K562 (cell line): Measurements from ENCODE around the gene PIERCE2. TPM values are rescaled to one million over a fixed set of nuclear protein-coding genes. Genes with fewer than 3 reads are reported as not detected.

Source experiments
- ATF1 ChIP-seq, 2 experiments: fragments of 450-650 bp in 1 of 2; IDR thresholded peaks; 2 replicates each; pipeline ENCODE4 v1.6.1; 2016; ENCODE audit warnings: missing compliant biosample characterization in 1 of 2, missing genetic modification characterization in 1 of 2
- CCAR2 ChIP-seq: fragments of 200-400 bp; formaldehyde crosslinking; IDR thresholded peaks from 2 replicates; pipeline ENCODE4 v1.6.1; 2017; ENCODE audit warnings: mild to moderate bottlenecking, low read depth, low read length
- KAT2B ChIP-seq: IDR thresholded peaks from one replicate; pipeline ENCODE4 v1.6.1; 2012; ENCODE audit warnings: low read depth, mild to moderate bottlenecking, control low read depth, inconsistent platforms, low read length, moderate library complexity
- NCOA1 ChIP-seq: fragments of 450-650 bp; IDR thresholded peaks from 2 replicates; pipeline ENCODE4 v1.6.1; 2016; ENCODE audit warnings: low read depth
- NFRKB ChIP-seq: fragments of 450-650 bp; IDR thresholded peaks from 2 replicates; pipeline ENCODE4 v1.6.1; 2016; ENCODE audit warnings: low read depth
- NR3C1 ChIP-seq: sonication (generic); formaldehyde crosslinking; IDR thresholded peaks from 2 replicates; pipeline ENCODE4 v1.8.1; 2022; ENCODE audit warnings: missing genetic modification reagents
- POLR2G ChIP-seq: fragments of 200-400 bp; formaldehyde crosslinking; IDR thresholded peaks from 2 replicates; pipeline ENCODE4 v1.6.1; 2017; ENCODE audit warnings: low read depth, mild to moderate bottlenecking, antibody characterized with exemption, low read length, moderate library complexity
- RAD21 ChIP-seq, 2 experiments: fragments of 250-450 bp in 1 of 2; fragments of 450-650 bp in 1 of 2; sonication (Bioruptor Pico) in 1 of 2; formaldehyde crosslinking in 1 of 2; IDR thresholded peaks in 1 of 2; conservative IDR thresholded peaks in 1 of 2; 2 replicates each; pipeline versions ENCODE4 v1.4.0 to v1.8.0; 2020 to 2022; ENCODE audit warnings: mild to moderate bottlenecking in 2 of 2, moderate library complexity in 1 of 2
- RNF2 ChIP-seq: sonication (generic); IDR thresholded peaks from 2 replicates; pipeline ENCODE4 v1.6.1; 2016
- SREBF1 ChIP-seq: fragments of 150-350 bp; IDR thresholded peaks from 2 replicates; pipeline ENCODE4 v1.6.1; 2014; ENCODE audit warnings: antibody characterized with exemption, low read depth, low read length, borderline replicate concordance
- ZFP1 ChIP-seq: fragments of 450-650 bp; formaldehyde crosslinking; IDR thresholded peaks from 2 replicates; pipeline ENCODE4 v1.4.0; 2020; ENCODE audit warnings: mild to moderate bottlenecking, mixed read lengths
- ZSCAN29 ChIP-seq: fragments of 450-650 bp; IDR thresholded peaks from 2 replicates; pipeline ENCODE4 v1.6.1; 2017
- polyA plus RNA-seq, 8 experiments: library from polyadenylated mRNA; depleted of rRNA in 4 of 8; stranded (reverse) in 5 of 8; unstranded in 3 of 8; fragments of >200 nt; fragmentation: Nextera tagmentation in 2 of 8; fragmentation: Illumina TruSeq in 1 of 8; extraction: Ambion mirVana in 2 of 8; extraction: Trizol in 1 of 8; gene quantifications; 2 replicates each; pipeline versions ENCODE4 v1.2.1 to v1.2.3, GENCODE V29; 2011 to 2014; ENCODE audit warnings: inconsistent platforms in 1 of 8, missing spikeins in 1 of 8
- total RNA-seq, 7 experiments: library from RNA; depleted of rRNA in 6 of 7; stranded (reverse); fragments of >200 nt in 6 of 7; fragmentation: Illumina TruSeq in 2 of 7; extraction: Trizol in 2 of 7; gene quantifications; 2 replicates each; pipeline versions ENCODE4 v1.2.1 to v1.2.3, GENCODE V29; 2011 to 2021; ENCODE audit warnings: low replicate concordance in 1 of 7
- TF ChIP-seq, protein P1 (sequence below): fragments of 450-650 bp; IDR thresholded peaks from 2 replicates; pipeline ENCODE4 v1.6.1; 2016; ENCODE audit warnings: mild to moderate bottlenecking
- TF ChIP-seq, protein P2 (sequence below), 2 experiments: fragments of 450-650 bp; formaldehyde crosslinking in 1 of 2; IDR thresholded peaks; 2 replicates each; pipeline versions ENCODE4 v1.4.0 to v1.6.1; 2014 to 2020; ENCODE audit warnings: mild to moderate bottlenecking in 2 of 2, borderline replicate concordance in 1 of 2, low read depth in 1 of 2
- TF ChIP-seq, protein P3 (sequence below), 2 experiments: fragments of 450-650 bp; IDR thresholded peaks; 2 replicates each; pipeline ENCODE4 v1.6.1; 2016

PIERCE2 gene
- total and polyA plus RNA-seq, 9 of the 15 experiments (the other 6 are each of a cell fraction or from before 2014, with no cell fraction given) = 2.9 to 4.8 (median 4.0) TPM

DNA sequence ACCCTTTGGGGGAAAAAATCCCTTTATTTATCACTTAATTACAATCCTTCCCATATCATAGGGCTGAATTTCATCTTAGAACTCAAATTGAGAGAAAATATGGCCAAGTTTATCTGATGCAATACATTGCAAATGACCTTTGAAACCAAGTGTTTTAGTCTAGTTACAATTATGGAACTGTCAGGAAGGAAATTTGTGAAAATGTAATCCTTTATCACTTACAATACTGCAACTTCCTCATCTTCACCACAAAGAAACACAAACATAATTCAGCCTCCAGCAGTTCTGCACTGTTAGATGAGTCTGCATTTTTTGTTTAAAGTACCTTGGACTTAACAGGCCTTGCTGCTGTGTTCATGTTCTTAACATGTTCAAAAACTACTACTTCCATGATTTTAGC, 4.8 kb upstream of the PIERCE2 start (continued):
- TF ChIP-seq NR3C1 (CRISPR knock-in tag) = no peak
- TF ChIP-seq, protein P1, sequence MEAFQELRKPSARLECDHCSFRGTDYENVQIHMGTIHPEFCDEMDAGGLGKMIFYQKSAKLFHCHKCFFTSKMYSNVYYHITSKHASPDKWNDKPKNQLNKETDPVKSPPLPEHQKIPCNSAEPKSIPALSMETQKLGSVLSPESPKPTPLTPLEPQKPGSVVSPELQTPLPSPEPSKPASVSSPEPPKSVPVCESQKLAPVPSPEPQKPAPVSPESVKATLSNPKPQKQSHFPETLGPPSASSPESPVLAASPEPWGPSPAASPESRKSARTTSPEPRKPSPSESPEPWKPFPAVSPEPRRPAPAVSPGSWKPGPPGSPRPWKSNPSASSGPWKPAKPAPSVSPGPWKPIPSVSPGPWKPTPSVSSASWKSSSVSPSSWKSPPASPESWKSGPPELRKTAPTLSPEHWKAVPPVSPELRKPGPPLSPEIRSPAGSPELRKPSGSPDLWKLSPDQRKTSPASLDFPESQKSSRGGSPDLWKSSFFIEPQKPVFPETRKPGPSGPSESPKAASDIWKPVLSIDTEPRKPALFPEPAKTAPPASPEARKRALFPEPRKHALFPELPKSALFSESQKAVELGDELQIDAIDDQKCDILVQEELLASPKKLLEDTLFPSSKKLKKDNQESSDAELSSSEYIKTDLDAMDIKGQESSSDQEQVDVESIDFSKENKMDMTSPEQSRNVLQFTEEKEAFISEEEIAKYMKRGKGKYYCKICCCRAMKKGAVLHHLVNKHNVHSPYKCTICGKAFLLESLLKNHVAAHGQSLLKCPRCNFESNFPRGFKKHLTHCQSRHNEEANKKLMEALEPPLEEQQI = no peak
- no peak for TF ChIP-seq SREBF1
- peak; percentile 64; the same call in 1 of the 2 replicates for TF ChIP-seq NCOA1
- no peak for TF ChIP-seq ATF1 (CRISPR knock-in tag; IDR thresholded peaks at IDR 0.05)
- peak; percentile 30; the same call in 1 of the 2 replicates for TF ChIP-seq ATF1 (tag; IDR thresholded peaks at IDR 0.05)
- TF ChIP-seq POLR2G = no peak
- no peak for TF ChIP-seq ZFP1 (CRISPR knock-in tag)
- TF ChIP-seq, protein P2, sequence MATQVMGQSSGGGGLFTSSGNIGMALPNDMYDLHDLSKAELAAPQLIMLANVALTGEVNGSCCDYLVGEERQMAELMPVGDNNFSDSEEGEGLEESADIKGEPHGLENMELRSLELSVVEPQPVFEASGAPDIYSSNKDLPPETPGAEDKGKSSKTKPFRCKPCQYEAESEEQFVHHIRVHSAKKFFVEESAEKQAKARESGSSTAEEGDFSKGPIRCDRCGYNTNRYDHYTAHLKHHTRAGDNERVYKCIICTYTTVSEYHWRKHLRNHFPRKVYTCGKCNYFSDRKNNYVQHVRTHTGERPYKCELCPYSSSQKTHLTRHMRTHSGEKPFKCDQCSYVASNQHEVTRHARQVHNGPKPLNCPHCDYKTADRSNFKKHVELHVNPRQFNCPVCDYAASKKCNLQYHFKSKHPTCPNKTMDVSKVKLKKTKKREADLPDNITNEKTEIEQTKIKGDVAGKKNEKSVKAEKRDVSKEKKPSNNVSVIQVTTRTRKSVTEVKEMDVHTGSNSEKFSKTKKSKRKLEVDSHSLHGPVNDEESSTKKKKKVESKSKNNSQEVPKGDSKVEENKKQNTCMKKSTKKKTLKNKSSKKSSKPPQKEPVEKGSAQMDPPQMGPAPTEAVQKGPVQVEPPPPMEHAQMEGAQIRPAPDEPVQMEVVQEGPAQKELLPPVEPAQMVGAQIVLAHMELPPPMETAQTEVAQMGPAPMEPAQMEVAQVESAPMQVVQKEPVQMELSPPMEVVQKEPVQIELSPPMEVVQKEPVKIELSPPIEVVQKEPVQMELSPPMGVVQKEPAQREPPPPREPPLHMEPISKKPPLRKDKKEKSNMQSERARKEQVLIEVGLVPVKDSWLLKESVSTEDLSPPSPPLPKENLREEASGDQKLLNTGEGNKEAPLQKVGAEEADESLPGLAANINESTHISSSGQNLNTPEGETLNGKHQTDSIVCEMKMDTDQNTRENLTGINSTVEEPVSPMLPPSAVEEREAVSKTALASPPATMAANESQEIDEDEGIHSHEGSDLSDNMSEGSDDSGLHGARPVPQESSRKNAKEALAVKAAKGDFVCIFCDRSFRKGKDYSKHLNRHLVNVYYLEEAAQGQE (IDR thresholded peaks at IDR 0.05; ENCODE audit: borderline replicate concordance) = 0 out of 2 replicates have a peak, but pooled peaks have one; percentile 3
- TF ChIP-seq, protein P2 (CRISPR knock-in tag; IDR thresholded peaks at IDR 0.05; ENCODE audit: low read depth) = no peak
- no peak for TF ChIP-seq ZSCAN29
- TF ChIP-seq CCAR2 = no peak
- no peak for TF ChIP-seq KAT2B
- TF ChIP-seq RAD21 (CRISPR knock-in tag; conservative IDR thresholded peaks at IDR 0.05 in 1 of 2, IDR thresholded peaks at IDR 0.05 in 1 of 2) = peak in 1 of 2 experiments; percentile 2; a peak in 1 of 4 replicates
- TF ChIP-seq NFRKB = peak; percentile 25; the same call in 1 of the 2 replicates
- TF ChIP-seq, protein P3, sequence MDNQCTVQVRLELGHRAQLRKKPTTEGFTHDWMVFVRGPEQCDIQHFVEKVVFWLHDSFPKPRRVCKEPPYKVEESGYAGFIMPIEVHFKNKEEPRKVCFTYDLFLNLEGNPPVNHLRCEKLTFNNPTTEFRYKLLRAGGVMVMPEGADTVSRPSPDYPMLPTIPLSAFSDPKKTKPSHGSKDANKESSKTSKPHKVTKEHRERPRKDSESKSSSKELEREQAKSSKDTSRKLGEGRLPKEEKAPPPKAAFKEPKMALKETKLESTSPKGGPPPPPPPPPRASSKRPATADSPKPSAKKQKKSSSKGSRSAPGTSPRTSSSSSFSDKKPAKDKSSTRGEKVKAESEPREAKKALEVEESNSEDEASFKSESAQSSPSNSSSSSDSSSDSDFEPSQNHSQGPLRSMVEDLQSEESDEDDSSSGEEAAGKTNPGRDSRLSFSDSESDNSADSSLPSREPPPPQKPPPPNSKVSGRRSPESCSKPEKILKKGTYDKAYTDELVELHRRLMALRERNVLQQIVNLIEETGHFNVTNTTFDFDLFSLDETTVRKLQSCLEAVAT (IDR thresholded peaks at IDR 0.05) = peak; percentile 23 to 69; a peak in 3 of 4 replicates
- TF ChIP-seq RNF2 = peak; percentile 90; the same call in 1 of the 2 replicates
